NCI-H2227 (cell line): ENCODE results near the gene DNAJC11.

Source experiments
- DNase-seq: peaks from one replicate; lab custom pipeline; 2025; ENCODE audit not compliant: unreplicated experiment; lab: John Stamatoyannopoulos, UW

The DNAJC11 gene, protein sequence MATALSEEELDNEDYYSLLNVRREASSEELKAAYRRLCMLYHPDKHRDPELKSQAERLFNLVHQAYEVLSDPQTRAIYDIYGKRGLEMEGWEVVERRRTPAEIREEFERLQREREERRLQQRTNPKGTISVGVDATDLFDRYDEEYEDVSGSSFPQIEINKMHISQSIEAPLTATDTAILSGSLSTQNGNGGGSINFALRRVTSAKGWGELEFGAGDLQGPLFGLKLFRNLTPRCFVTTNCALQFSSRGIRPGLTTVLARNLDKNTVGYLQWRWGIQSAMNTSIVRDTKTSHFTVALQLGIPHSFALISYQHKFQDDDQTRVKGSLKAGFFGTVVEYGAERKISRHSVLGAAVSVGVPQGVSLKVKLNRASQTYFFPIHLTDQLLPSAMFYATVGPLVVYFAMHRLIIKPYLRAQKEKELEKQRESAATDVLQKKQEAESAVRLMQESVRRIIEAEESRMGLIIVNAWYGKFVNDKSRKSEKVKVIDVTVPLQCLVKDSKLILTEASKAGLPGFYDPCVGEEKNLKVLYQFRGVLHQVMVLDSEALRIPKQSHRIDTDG

DNA sequence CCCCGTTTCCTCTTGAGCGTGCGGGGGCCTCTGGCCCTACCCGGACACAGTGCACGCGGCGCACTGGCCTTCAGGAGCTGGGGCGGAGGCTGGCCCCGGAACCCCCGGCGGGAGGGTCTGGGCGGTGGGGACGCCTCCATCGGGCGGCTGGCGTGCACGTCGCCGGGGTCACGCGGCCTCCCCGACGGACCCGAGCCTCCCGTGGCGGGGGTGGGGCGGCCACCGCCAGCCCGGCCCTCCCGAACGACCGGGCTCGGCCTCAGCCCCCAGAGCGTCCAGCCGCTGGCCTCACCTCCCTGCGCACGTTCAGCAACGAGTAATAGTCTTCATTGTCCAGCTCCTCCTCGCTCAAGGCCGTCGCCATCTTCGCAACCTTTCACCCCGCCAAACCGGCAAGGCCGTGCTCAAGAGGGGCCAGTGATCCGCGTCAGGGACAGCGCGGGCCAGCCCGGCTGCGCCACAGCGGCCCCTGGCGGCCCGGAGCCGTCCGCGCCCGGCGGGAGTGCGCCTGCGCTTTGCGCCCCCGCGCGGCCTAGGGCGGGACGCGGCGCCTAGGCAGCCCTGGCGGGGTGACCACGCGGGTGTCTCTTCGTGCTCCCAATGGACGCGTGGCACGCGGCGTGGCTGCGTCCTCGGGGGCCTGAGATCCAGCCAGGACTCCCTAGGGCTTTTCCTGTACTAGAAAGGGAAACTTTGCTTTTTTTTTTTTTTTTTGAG, at the start of gene DNAJC11:
Gene DNAJC11, minus strand, starts transcription at position 380 of the 717 bp plus-strand sequence. Its CDS starts 16 bp downstream, at position 364.
- peak; percentile 92 for DNase-seq

DNA sequence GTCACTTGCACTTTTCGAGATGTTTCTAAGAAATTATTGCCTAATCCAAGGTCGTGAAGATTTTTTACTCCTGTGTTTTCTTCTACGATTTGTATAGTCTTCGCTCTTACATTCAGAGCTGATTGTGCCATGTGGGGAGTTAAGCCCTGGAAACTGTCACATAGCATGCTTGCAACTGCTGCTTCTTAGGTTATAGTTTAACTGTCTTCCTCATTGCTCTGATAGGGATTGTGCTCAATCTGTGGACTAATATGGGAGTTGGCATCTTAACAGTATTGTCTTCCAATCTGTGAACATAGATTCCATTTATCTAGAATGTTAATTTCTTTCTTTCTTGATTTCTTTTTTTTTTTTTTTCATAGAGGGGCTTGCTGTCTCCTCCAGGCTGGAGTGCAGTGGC, 48.9 kb upstream of the DNAJC11 start:
- DNase-seq = no peak

DNA sequence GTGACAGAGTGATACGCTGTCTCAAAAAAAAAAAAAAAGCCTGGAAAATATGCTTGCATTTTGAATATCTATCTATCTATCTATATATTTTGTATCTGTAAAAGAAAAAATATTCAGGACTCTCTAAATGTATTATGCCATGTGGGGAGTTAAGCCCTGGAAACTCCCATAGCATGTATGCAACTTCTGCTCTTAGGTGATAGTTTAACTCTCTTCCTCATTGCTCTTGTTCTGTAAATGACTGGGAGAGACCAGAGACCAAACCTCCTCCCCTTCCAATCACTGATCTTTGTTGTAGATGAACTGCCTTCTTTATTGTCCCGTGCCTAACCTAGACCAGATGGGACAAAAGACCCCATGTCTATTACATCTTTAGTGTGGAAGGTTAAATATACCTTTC, 46.1 kb upstream of the DNAJC11 start:
- DNase-seq = no peak

DNA sequence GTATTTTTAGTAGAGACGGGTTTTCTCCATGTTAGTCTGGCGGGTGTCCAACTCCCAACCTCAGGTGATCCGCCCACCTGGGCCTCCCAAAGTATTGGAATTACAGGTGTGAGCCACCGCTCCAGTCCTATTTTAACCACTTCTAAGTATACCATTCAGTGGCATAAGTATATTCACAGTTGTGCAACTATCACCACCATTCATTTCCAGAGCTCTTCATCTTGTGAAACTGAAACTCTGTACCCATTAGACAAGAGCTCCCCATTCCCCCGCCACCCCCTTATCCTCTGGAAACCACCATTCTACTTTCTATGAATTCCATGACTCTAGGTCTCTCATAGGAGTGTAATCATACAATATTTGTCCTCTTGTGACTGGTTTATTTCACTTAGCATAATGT, 43.5 kb upstream of the DNAJC11 start:
- no peak for DNase-seq

DNA sequence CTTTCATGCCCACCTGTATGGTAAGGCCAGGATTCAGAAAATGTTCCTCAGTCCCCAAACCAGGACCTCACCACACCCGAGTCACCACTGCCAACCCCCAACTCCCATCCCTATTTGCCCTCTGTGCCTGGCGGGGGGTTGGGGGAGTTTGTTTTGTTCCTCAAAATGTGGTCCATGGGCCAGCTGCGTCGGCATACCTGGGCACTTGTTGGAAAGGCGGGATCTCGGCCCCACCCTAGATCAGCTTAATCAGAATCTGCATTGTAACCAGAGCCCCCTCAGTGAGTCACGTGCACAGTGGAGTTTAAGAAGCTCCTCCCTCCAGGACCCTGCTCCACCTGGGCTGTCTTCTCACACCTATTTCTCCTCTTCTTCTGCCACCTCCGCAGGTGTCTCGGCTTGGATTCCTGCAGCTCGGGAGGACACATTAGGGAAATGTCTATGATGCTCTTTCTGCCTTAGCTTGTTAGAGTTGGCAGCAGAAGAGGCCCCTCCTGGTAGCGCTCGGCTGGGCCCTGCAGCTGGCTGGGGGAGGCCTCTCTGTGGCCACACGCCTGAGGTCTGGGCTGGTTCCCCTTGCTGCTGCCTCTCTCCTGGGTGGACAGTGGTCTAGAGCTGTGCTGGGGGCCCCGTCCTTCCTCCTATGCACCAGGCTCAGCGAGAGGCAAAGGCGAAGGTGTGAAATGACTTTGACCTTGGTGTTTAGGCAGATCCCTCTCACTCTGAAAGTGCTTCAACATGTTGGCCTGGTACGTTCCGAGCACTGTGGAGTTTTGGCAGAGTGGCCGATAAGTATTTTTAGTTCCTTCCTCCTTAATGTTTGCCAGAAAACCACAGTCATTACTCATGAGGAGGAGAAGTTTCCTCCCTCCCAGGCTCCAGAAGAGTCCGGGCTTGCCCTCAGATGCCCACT, 41.8 kb upstream of the DNAJC11 start:
- DNase-seq = no peak

DNA sequence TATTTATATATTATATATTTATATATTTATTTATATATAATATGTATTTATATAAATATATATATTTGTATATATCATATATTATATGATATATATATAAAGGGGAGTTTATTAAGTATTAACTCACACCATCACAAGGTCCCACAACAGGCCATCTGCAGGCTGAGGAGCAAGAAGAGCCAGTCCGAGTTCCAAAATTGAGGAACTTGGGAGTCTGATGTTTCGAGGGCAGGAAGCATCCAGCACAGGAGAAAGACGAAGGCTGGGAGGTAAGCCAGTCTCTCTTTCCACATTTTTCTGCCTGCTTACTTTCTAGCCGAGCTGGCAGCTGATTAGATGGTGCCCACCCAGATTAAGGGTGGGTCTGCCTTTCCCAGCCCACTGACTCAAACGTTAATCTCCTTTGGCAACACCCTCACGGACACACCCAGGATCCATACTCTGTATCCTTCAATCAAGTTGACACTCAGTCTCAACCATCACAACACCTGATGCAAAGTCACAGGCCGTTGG, 41.1 kb upstream of the DNAJC11 start:
- peak; percentile 21 for DNase-seq

DNA sequence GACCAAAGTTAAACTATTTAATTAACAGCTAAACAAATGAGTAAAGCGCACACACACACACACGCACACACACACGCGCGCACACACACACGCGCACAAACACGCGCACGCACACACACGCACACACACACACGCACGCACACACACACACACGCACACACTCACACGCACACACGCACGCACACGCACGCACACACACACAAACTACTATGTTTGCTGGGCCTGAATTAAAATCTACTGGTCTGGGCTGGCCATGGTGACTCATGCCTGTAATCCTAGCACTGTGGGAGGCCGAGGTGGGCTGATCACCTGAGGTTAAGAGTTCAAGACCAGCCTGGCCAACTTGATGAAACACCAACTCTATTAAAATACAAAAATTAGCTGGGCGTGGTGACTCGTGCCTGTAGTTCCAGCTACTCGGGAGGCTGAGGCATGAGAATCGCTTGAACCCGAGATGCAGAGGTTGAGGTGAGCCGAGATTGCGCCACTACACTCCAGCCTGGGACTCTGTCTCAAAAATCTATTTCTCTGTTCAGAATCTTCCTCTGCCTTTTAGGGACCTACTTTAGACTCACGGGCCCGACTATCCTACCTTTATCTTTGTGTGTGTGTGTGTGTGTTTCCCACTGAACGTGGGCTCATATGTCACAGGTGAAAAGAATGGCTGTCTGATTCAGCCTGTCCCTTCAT, 37.5 kb upstream of the DNAJC11 start:
- no peak for DNase-seq

DNA sequence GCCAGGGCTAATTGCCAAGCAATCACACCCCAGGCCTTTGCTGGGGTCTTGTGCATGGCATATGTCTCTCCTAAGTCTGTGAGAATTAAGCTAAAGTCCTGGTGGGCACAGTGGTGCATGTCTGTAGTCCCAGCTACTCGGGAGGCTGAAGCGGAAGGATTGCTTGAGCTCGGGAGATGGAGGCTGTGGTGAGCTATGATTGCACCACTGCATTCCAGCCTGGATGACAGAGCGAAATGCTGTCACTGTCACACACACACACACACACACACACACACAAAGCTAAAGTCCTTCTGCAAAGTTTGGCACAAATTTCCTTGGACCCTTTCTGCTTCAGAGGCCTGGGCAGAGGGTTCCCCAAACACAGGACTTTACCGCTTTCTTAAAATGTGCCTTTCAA, 31.3 kb upstream of the DNAJC11 start:
- no peak for DNase-seq

DNA sequence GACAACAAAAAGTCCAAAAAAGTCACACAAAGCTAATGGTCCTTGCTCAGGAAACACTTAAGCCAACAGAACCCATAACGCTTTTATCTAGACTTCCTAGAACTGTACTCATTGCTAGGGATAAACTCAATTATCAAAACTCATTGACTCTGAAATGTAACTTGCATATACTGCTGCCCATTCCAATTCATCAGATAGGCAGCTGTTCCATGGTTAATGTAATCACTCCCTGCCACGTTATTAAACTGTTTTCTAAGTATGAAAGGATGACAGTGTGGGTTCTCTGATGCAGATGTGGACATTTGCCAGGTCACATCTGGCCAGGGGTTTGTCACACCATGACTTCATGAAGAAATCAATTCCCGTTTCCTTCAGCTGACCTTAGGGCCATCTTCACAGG, 30.3 kb upstream of the DNAJC11 start:
- no peak for DNase-seq

DNA sequence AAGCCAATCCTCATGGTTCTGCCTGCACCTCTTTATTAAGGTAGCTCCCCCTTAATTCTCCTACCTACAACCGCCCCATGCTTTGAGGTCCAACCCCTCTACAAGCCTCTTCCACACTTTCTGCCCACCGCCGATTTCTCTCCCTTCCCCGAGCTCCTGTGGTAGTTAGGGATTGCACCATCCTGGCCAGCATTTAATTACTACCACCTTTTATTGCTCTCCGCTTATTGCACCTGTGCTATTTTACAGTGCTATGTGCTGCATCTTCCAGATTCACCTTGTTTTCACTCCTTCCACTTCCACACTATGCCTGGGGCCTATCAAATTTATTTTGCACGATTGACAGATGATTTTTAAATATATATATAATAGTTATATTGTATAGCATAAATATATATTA, 29.3 kb upstream of the DNAJC11 start:
- DNase-seq = no peak

DNA sequence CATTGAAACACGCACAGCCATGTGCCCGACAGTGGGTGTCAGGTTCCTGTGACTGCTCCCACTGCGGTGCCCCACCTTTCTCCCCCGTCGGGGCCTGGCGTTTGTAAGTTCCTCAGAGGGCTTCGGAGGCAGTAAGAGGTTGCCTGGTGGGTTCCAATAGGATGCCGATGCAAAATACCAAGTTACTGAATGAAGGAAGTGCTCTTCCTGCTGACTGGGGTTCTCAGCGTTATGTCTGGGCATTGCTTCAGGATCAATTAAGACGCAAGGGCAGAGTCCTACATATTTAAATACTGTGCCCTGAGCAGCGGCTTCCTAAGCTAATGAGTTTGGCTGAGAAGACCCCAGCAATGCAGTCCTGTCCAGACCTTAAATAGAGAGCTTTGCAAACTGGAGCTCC, 28.9 kb upstream of the DNAJC11 start:
- DNase-seq = no peak

DNA sequence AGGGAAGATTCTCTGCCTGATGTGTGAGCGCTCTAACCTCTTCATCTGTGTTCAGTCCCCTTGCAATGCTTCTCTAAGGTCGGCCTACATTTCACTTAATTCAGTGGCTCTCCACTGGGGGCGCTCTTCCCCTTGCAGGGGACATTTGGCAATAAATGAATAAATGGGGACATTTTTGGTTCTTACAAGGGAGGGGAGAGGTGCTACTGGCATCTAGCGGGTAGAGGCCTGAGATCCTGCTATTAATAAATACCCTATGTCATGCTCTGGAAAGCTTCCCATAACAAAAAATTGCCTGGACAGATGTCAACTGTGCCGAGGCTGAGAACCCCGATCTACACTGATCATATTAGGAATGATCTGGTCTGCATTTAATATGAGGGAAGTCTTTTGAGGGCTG, 25.9 kb upstream of the DNAJC11 start:
- peak; percentile 49 for DNase-seq

DNA sequence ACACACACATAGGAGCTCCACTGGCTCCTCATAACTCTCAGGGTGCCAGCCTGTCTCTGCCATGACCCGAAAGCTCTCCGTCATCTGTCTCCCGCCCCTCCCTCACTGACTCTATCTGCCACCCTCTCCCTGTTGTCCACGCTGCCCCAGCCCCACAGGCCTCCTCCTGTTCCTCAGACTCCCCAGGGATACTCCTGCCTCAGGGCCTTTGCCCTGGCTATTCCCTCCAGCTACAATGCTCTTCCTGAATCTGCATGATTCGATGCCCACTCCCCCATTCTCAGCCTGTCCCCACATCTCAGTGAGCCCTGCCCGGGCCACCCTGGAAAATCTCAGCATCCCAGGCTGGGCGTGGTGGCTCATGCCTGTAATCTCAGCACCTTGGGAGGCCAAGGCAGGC, 24.6 kb upstream of the DNAJC11 start:
- DNase-seq = no peak

DNA sequence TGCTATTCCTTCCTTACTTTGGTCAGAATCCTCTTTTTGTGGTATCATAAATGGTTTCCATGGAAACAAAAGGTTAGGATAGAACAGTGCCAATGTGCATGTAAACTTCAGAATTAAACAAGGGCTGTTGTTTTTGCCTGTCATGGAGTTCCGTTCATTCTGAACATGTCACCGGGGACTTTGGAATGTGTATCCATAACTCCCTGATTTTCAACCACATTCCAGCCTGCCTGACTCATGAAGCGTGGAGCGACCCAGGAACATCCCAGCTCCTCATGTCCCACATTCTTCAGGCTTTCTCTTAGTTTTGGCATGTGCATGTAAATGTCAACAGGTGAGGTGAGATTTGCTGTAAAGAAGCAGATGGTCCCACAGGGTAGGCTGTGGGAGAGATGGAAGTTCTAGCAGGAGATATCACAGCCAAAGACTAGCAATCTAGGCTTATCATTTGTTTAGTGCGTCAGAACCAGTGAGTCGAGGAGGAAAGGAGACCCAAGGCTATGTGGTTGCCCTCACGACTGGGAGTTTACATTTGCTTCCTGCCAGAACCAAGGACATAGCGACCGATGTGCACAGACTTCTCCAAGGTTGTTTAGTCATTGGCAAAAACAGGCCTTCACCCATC, 23.0 kb upstream of the DNAJC11 start:
- no peak for DNase-seq

DNA sequence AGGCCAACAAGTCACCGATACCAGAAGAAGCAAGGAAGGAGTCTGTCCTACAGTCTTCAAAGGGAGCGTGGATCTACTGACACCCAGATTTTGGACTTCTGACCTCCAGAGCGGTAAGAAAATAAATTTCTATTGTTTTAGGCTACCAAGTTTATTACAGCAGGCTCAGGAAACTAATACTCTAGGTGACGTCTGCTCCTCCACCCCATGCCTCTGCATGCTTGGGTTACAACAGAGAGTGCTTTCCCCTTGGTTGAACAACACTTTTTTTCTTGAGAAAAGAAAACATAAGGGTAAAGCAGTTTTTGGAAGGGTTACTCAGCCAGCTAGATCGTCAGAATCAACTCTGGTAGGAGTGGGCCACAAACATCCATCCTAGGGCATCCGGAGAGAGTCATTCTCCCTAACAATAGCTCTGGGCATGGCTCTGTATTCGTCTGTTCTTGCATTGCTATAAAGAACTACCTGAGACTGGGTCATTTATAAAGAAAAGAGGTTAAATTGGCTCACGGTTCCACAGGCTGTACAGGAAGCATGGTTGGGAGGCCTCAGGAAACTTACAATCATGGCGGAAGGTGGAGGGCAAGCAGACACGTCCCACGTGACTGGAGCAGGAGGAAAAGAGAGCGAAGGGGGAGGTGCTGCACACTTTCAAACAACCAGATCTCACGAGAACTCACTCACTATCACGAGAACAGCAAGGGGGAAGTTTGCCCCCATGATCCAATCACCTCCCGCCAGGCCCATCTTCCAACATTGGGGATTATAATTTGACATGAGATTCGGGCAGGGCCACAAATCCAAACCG, 22.2 kb upstream of the DNAJC11 start:
- no peak for DNase-seq

DNA sequence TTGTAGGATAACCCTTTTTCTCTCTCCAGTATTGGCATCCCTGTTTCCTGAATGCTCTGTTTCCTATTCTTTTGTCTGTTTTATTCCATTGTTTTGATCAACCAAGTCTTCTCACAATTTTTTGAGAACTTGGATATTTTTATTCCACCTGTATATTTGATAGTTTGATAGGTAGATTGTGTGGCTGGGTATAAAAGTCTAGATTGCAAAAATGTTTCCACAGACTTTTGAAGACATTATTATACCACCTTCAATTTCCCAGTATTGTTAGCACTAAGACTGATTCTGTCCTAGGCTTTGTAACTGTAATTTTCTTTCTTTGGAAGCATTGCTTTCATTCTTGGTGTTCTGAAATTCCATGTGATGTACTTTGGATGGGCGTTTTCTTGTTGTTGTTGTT, 9.6 kb upstream of the DNAJC11 start:
- no peak for DNase-seq

DNA sequence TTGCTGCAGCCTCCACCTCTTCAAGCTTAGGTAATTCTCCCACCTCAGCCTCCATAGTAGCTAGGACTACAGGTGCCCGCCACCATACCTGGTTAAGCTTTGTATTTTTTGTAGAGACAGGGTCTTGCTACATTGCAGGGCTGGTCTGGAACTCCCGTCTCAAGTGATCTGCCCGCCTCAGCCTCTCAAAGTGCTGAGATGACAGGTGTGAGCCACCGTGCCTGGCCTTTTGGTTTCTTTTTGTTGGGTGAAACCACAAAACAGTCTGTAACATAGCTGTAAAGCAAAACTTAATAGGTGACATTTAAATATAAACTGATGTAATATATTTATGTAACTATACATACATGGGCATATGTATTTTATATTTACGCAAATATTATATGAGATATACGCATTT, 3.1 kb upstream of the DNAJC11 start:
- no peak for DNase-seq

DNA sequence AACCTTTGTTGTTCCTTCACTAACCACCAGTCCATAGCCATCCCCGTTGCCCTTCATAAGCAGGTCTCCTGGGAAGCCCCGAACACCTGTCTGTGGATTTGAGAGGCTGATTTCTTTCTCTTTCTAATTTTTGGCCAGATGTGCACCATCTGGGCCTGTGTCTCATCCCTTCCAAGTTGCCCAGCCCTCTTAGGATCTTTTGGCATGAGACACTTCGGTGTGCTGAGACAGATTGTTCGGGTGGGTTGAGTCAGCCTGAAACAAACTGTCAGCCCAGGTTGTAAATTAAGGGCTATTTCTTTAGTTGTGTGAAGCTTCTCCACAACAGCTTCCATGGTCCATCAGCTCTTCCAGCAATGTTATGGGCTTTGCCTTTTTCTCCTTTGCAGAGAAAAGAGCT, 1.4 kb upstream of the DNAJC11 start:
- no peak for DNase-seq

DNA sequence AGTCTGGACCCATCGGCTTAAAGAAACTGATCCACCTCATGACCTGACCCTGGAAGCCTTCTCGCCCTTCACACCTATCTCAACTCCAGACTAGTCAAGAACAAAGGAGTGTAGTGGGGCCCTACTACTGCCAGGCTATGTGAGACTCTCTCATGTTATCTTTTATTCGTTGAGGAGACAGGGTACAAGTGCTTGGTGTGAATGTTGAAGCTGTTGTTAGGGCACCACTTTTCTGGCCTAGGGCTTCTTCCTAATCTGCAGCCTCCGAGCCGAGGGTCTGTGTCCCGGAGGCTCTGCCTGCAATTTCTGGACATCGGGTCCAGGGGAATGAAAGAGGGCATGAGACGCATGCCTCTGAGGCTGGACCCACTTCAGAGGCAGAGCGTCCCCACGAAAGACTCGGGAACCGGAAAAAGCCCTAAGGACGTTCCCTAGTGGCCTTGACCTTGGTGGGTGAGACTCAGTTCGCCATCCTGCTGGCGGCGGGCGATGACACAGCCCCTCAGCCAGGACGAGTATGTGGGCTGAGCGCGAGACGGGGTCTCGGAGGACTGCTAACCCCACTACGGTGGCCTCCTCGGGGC, 671 bp downstream of the DNAJC11 start:
- no peak for DNase-seq
